Measurements from ENCODE around the gene GSG1L.
"Not testable (repeated sequence)": the region's sequence is repeated elsewhere in the genome, so short reads cannot be mapped to it uniquely, and the experiment has no call there.

Gene GSG1L

GRCh38 chr16:27979668-27980067 is 83.8 kb downstream of the GSG1L start:
- H3K9me3 ChIP-seq (replicated peaks in 1 of 2; ENCODE audit: control insufficient read depth in 2 of 2, insufficient read depth in 1 of 2, low read depth in 1 of 2, low read length in 2 of 2); H3K9ac ChIP-seq (ENCODE audit: low read depth, low read length, poor library complexity): not testable (repeated sequence)

GRCh38 chr16:27978876-27979275 is 84.6 kb downstream of the GSG1L start:
- Histone ChIP-seq H4K8ac (ENCODE audit: low read depth, low read length) (no peak overlapping the region), H2BK120ac (ENCODE audit: low read depth, low read length) (no peak overlapping the region)
- DNase-seq (ENCODE audit: low spot score) = no peak

More at GRCh38 chr16:27979668-27980067, 83.8 kb downstream of the GSG1L start:
- not testable (repeated sequence) for H2BK5ac ChIP-seq (ENCODE audit: low read length); H3K27me3 ChIP-seq (ENCODE audit: control insufficient read depth in 3 of 3, insufficient read depth in 3 of 3, low read depth in 1 of 3, low read length in 3 of 3); H4K8ac ChIP-seq (ENCODE audit: low read depth, low read length); H2BK12ac ChIP-seq (ENCODE audit: low read length); H2BK15ac ChIP-seq (ENCODE audit: low read length); H3K14ac ChIP-seq (ENCODE audit: low read length); H2AK5ac ChIP-seq (ENCODE audit: low read depth, low read length); H3K27ac ChIP-seq (replicated peaks; ENCODE audit: low read length); DNase-seq (ENCODE audit: low spot score); H2AFZ ChIP-seq (ENCODE audit: low read length); H3K79me1 ChIP-seq (ENCODE audit: low read depth, low read length); H2BK120ac ChIP-seq (ENCODE audit: low read depth, low read length); H3K18ac ChIP-seq (ENCODE audit: low read length); H3K4ac ChIP-seq (ENCODE audit: low read length); H3K4me3 ChIP-seq (ENCODE audit: low read length in 2 of 2); H3K36me3 ChIP-seq (replicated peaks in 1 of 2; ENCODE audit: control insufficient read depth in 2 of 2, insufficient read depth in 2 of 2, low read length in 2 of 2); H3K4me1 ChIP-seq (ENCODE audit: control insufficient read depth in 2 of 2, insufficient read depth in 1 of 2, low read depth in 1 of 2, low read length in 2 of 2); H4K91ac ChIP-seq (ENCODE audit: low read depth, low read length, poor library complexity); H3K4me2 ChIP-seq (ENCODE audit: insufficient read depth, low read length, poor library complexity, severe bottlenecking); H3K23ac ChIP-seq (ENCODE audit: low read depth, low read length, poor library complexity)
- 100% methylated on average over 1 of the region's 3 CpGs; no CpG with 5 or more reads in 1 of the 2 donors for WGBS, 2 donors (ENCODE audit: extremely low coverage in 2 of 2, insufficient read length in 2 of 2, insufficient replicate concordance in 1 of 2)

GRCh38 chr16:27977966-27978365 is 85.5 kb downstream of the GSG1L start:
- H2BK15ac ChIP-seq (ENCODE audit: low read length) = no peak overlapping the region
- no peak overlapping the region for H3K18ac ChIP-seq (ENCODE audit: low read length)
- no peak overlapping the region for H2BK120ac ChIP-seq (ENCODE audit: low read depth, low read length)
- H3K23ac ChIP-seq (ENCODE audit: low read depth, low read length, poor library complexity) = no peak overlapping the region
- no peaks in the 10 kb centered on the region for H3K27me3 ChIP-seq (ENCODE audit: control insufficient read depth in 3 of 3, insufficient read depth in 3 of 3, low read depth in 1 of 3, low read length in 3 of 3)
- no peak overlapping the region for H3K14ac ChIP-seq (ENCODE audit: low read length)
- H3K27ac ChIP-seq (replicated peaks; ENCODE audit: low read length) = no peak overlapping the region
- H2AFZ ChIP-seq (ENCODE audit: low read length) = no peak overlapping the region
- no peak overlapping the region for H3K4me2 ChIP-seq (ENCODE audit: insufficient read depth, low read length, poor library complexity, severe bottlenecking)
- no peak overlapping the region for H3K9ac ChIP-seq (ENCODE audit: low read depth, low read length, poor library complexity)
- no peak overlapping the region for H2BK5ac ChIP-seq (ENCODE audit: low read length)
- no peak overlapping the region for H4K91ac ChIP-seq (ENCODE audit: low read depth, low read length, poor library complexity)
- H3K9me3 ChIP-seq (replicated peaks in 1 of 2; ENCODE audit: control insufficient read depth in 2 of 2, insufficient read depth in 1 of 2, low read depth in 1 of 2, low read length in 2 of 2) = no peaks in the 10 kb centered on the region
- H3K79me1 ChIP-seq (ENCODE audit: low read depth, low read length) = no peaks in the 10 kb centered on the region
- no peak for DNase-seq (ENCODE audit: low spot score)
- no peaks in the 10 kb centered on the region for H3K4me1 ChIP-seq (ENCODE audit: control insufficient read depth in 2 of 2, insufficient read depth in 1 of 2, low read depth in 1 of 2, low read length in 2 of 2)
- H3K4me3 ChIP-seq (ENCODE audit: low read length in 2 of 2) = no peak overlapping the region
- no peak overlapping the region for H3K4ac ChIP-seq (ENCODE audit: low read length)
- no CpG with 5 or more reads among the region's 7 CpGs for WGBS, 2 donors (ENCODE audit: extremely low coverage in 2 of 2, insufficient read length in 2 of 2, insufficient replicate concordance in 1 of 2)
- no peak overlapping the region for H2BK12ac ChIP-seq (ENCODE audit: low read length)
- H2AK5ac ChIP-seq (ENCODE audit: low read depth, low read length) = no peak overlapping the region
- no peaks in the 10 kb centered on the region for H3K36me3 ChIP-seq (replicated peaks in 1 of 2; ENCODE audit: control insufficient read depth in 2 of 2, insufficient read depth in 2 of 2, low read length in 2 of 2)
- no peak overlapping the region for H4K8ac ChIP-seq (ENCODE audit: low read depth, low read length)

More at GRCh38 chr16:27978876-27979275, 84.6 kb downstream of the GSG1L start:
- Histone ChIP-seq H2BK15ac (ENCODE audit: low read length) (no peak overlapping the region), H3K9me3 (replicated peaks in 1 of 2; ENCODE audit: control insufficient read depth in 2 of 2, insufficient read depth in 1 of 2, low read depth in 1 of 2, low read length in 2 of 2) (no peaks in the 10 kb centered on the region), H3K14ac (ENCODE audit: low read length) (no peak overlapping the region), H3K18ac (ENCODE audit: low read length) (no peak overlapping the region), H2AK5ac (ENCODE audit: low read depth, low read length) (no peak overlapping the region), H3K23ac (ENCODE audit: low read depth, low read length, poor library complexity) (no peak overlapping the region), H3K4me3 (ENCODE audit: low read length in 2 of 2) (no peak overlapping the region), H3K4me2 (ENCODE audit: insufficient read depth, low read length, poor library complexity, severe bottlenecking) (no peak overlapping the region), H2AFZ (ENCODE audit: low read length) (no peak overlapping the region), H3K4me1 (ENCODE audit: control insufficient read depth in 2 of 2, insufficient read depth in 1 of 2, low read depth in 1 of 2, low read length in 2 of 2) (no peaks in the 10 kb centered on the region), H3K9ac (ENCODE audit: low read depth, low read length, poor library complexity) (no peak overlapping the region), H4K91ac (ENCODE audit: low read depth, low read length, poor library complexity) (no peak overlapping the region), H3K36me3 (replicated peaks in 1 of 2; ENCODE audit: control insufficient read depth in 2 of 2, insufficient read depth in 2 of 2, low read length in 2 of 2) (no peaks in the 10 kb centered on the region), H3K27ac (replicated peaks; ENCODE audit: low read length) (no peak overlapping the region), H3K27me3 (ENCODE audit: control insufficient read depth in 3 of 3, insufficient read depth in 3 of 3, low read depth in 1 of 3, low read length in 3 of 3) (no peaks in the 10 kb centered on the region), H2BK12ac (ENCODE audit: low read length) (no peak overlapping the region), H2BK5ac (ENCODE audit: low read length) (no peak overlapping the region), H3K4ac (ENCODE audit: low read length) (no peak overlapping the region), H3K79me1 (ENCODE audit: low read depth, low read length) (no peaks in the 10 kb centered on the region)
- no CpG with 5 or more reads among the region's 4 CpGs for WGBS, 2 donors (ENCODE audit: extremely low coverage in 2 of 2, insufficient read length in 2 of 2, insufficient replicate concordance in 1 of 2)

- H2BK5ac ChIP-seq (ENCODE audit: low read length) = no peak overlapping the region
- H3K9me3 ChIP-seq (replicated peaks in 1 of 2; ENCODE audit: control insufficient read depth in 2 of 2, insufficient read depth in 1 of 2, low read depth in 1 of 2, low read length in 2 of 2) = no peaks in the 10 kb centered on the region
- H4K8ac ChIP-seq (ENCODE audit: low read depth, low read length) = no peak overlapping the region
- no peak overlapping the region for H4K91ac ChIP-seq (ENCODE audit: low read depth, low read length, poor library complexity)
- no peak overlapping the region for H3K4ac ChIP-seq (ENCODE audit: low read length)
- H3K14ac ChIP-seq (ENCODE audit: low read length) = no peak overlapping the region
- H3K79me1 ChIP-seq (ENCODE audit: low read depth, low read length) = no peaks in the 10 kb centered on the region
- no peak overlapping the region for H3K9ac ChIP-seq (ENCODE audit: low read depth, low read length, poor library complexity)
- no peaks in the 10 kb centered on the region for H3K36me3 ChIP-seq (replicated peaks in 1 of 2; ENCODE audit: control insufficient read depth in 2 of 2, insufficient read depth in 2 of 2, low read length in 2 of 2)
- H3K4me3 ChIP-seq (ENCODE audit: low read length in 2 of 2) = no peak overlapping the region
- no peak overlapping the region for H3K23ac ChIP-seq (ENCODE audit: low read depth, low read length, poor library complexity)
- no peaks in the 10 kb centered on the region for H3K4me1 ChIP-seq (ENCODE audit: control insufficient read depth in 2 of 2, insufficient read depth in 1 of 2, low read depth in 1 of 2, low read length in 2 of 2)
- H3K27ac ChIP-seq (replicated peaks; ENCODE audit: low read length) = no peak overlapping the region
- H2BK15ac ChIP-seq (ENCODE audit: low read length) = no peak overlapping the region
- no peak overlapping the region for H2AFZ ChIP-seq (ENCODE audit: low read length)
- no peak for DNase-seq (ENCODE audit: low spot score)
- WGBS, 2 donors (ENCODE audit: extremely low coverage in 2 of 2, insufficient read length in 2 of 2, insufficient replicate concordance in 1 of 2) = no CpG with 5 or more reads among the region's 9 CpGs
- H2BK12ac ChIP-seq (ENCODE audit: low read length) = no peak overlapping the region
- no peak overlapping the region for H2AK5ac ChIP-seq (ENCODE audit: low read depth, low read length)
- H3K18ac ChIP-seq (ENCODE audit: low read length) = no peak overlapping the region
- H2BK120ac ChIP-seq (ENCODE audit: low read depth, low read length) = no peak overlapping the region
- no peak overlapping the region for H3K4me2 ChIP-seq (ENCODE audit: insufficient read depth, low read length, poor library complexity, severe bottlenecking)
- no peaks in the 10 kb centered on the region for H3K27me3 ChIP-seq (ENCODE audit: control insufficient read depth in 3 of 3, insufficient read depth in 3 of 3, low read depth in 1 of 3, low read length in 3 of 3)
Observed at GRCh38 chr16:27976990-27977389, 86.5 kb downstream of the GSG1L start.
